GM19351 (cell line): ENCODE data around the gene CCNE1.

Source experiments
- ATAC-seq: cut with Tn5 transposase; IDR thresholded peaks from one replicate; pipeline ENCODE4 v1.9.1; 2021; ENCODE audit warnings: mild to moderate bottlenecking, moderate library complexity; ENCODE audit not compliant: unreplicated experiment

CCNE1 gene

DNA sequence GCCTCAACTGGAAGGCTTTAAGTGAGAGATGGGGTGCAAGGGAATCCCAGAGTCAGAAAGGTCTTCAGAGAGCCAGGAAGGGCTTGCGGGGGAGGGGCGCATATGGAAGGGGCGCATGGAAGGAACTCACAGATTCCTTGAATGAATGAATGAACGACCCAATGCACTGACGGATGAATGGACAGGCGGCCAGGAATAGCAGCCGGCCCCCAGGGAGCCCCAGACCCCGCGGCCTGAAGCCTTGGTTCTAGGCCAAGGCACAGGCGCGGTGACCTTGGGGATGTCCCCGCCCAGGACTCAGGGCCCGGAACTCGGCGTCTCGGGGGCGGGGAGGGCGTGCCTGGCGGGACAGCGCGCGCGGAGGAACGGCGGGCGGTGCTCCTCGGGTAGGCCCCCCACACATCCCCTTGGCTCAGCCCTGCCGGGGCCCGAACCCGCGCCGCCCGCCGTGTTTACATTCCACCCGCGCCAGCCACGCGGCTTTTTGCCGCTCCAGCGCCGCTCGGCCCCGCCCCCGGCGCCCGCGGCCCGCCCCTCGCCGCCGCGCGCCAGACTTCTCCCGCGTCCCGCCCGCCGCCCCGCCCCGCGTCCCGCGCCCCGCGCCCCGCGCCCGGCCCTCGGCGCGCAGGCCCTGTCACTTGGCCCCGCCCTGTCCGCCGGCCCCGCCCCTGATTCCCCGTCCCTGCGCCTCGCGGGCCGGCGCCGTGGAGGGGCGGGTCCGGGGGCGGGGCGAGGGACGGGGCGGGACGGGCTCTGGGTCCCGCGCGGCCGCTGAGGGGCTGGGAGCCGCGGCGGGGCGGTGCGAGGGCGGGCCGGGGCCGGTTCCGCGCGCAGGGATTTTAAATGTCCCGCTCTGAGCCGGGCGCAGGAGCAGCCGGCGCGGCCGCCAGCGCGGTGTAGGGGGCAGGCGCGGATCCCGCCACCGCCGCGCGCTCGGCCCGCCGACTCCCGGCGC lies at the start of gene CCNE1:
Gene CCNE1 (plus strand): TSS at position 867 of the 955 bp plus-strand sequence. CDS start 565 bp downstream, outside the sequence.
- peak; percentile 71 for ATAC-seq

DNA sequence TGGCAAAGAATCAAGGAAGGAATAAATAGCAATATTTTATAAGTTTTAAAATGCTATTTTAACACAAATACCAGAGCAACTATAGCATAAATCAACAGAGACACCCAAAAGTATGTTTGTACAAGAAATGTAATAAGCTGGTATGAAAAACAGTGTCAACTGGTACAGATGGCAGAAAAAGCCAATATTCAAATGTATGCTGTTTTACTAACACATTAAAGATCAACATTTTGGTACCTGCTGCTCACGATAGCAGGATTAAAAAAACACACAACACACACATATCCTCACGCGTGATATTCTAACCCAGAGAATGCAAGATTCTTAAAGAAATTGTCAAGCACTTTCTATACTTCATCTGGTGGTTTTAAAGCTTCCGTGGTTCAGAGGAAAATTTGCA lies 48.6 kb upstream of the CCNE1 start:
- no peak for ATAC-seq

DNA sequence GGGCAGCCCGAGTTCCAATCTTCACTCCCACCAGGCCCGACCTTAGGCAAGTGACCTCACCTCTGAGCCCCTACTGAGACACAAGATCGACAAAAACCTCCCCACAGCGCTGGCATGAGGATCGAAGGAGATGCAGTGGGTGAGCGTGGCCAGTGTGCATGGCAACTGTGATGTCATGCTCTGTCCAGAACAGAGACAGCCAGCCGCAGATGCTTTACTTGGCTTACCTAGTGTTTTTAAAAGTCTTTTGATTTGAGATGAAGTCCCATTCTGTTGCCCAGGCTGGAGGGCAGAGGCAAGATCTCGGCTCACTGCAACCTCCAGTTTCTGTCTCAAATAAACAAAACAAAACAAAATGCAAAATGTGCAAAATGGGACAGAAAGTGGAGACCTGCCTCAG lies 47.4 kb upstream of the CCNE1 start:
- no peak for ATAC-seq

DNA sequence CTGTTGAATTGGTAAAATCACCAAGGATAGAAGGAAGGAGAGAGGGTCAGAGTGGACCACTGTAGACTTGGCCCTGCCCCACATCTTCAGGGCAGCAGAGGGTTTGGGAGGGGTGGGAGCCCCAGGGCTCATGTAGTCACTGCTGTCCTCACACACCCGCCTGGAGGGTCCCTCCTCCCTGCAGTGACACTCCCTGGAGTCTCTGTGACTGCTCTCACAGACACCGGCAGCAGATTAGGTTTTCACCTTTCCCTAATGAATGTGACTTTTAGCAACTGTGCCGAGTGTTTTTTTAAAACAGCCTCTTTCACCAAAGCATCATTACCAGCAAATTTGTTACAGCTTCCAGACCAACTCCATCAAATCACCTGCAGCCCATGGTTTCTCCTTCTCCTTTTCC lies 45.7 kb upstream of the CCNE1 start:
- ATAC-seq, result no peak

DNA sequence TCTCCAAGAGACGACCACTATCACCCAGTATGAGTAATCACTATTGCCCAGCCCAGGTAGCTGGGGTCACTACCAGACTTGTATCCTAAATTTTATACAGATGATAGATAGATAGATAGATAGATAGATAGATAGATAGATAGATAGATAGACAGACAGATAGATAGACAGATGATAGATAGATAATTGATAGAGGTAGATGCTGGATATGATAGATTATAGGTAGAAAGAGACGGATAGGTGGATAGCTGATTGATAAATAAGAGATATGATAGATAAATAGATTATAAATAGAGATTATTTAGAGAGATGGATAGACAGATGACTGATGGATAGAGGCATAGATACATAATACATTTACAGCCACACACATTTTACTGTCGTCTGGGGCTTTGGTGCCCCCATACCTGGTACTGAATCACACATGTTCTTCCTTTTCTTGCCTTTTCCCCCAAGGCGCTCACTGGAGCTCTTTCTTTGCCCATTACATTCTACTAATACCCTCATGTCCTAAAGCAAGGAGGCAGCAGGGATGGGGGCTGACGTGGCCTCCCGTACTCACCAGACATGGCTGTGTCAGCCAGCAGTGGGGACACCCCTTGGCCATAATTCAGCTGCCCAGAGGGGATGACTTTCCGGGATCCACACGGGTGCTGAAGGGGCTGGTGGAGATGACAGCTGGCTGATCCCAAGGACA lies 44.6 kb upstream of the CCNE1 start:
- no peak for ATAC-seq

DNA sequence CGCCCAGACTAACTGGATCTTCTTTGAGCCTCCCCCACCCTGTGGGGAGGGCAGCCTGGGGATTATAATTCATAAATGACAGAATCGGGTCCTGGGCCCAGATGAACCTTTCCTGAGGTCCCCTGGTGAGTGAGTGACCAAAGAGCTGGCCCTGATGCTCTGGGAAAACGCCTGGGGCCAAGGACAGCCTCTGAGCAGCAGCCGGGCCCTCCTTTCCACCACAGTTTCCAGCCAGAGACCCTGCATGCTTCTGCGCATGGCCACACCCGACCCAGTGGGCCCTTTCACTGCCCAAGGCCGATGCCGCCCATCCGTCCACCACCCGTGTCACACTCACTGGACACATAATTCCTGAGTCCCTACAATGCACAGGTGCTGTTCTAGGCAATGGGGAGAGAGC lies 43.6 kb upstream of the CCNE1 start:
- ATAC-seq, result no peak

DNA sequence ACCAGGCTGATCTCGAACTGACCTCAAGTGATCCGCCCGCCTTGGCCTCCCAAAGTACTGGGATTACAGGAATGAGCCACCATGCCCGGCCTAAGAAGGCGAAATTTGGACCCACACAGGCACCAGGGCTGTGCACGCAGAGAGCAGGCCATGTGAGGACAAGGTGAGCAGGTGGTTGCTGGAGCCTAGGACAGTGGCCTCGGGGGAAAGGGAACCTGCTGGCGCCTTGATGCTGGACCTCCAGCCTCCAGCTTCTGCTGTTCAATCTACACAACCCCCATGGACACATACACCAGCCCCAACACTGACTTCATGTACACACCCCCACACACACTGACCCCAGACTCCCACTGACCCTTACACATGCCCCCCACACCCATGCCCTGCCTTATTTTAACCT lies 41.8 kb upstream of the CCNE1 start:
- no peak for ATAC-seq

DNA sequence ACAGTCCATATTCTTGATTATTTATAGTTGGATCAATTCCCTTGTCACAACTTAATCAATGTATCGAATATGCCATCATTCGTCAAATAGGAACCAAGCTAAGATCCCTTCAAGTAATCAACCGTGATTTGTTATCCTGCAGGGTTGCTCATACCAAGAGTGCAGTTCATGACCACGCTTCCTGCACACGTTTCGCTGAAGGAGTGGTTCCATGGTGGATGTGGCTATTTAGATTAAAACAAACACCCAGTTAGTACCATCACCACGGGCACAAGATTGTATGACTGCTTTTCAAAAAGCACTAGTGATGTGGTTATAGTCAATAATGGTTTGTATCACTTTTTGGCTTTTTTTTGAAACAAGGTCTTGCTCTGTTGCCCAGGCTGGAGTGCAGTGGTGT lies 41.1 kb upstream of the CCNE1 start:
- no peak for ATAC-seq

DNA sequence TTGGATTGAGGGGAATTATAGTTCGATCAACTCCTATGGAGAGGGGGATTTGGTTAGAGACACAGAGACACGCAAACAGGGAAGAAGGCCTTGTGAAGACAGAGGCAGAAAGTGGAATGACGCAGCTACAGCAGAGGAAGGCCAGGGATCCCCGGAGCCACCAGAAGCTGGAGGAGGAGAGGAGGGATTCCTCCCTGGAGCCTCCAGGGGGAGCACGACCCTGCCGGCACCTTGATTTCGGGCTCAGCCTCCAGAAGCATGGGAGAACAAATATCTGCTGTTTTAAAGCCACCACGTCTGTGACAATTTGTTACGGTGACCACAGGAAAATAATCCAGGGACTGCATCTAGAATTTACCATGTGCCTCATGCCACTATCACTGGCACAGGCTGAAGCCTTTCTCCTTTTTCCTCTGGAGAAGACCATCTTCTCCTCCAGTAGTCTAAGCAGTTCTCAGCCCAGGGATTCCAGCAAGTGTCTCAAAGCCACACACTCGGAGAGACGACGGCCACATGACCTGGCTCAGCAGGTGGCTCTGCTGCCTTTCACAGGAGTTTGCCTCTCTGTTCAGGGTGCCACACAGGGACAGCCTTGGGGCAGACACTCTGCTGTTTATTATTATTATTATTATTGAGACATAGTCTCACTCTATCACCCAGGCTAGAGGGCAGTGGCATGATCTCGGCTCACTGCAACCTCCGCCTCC lies 39.9 kb upstream of the CCNE1 start:
- ATAC-seq, result no peak

DNA sequence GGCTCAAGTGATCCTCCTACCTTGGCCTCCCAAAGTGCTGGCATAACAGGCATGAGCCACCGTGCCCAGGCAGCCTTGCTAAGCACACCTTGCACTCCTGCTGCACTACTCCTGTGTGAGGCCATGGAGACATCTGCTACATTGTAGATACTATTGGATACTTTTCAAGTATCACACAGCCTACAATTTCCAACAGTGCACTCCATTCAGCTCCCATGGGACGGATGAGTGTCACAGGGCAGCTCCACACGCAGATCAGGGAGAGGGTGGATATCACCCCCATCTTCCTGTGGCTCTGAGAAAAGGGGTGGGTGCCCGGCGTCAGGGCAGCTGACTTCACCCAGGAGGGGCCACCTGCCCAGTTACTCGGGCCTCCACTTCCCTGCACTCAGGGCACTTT lies 39.1 kb upstream of the CCNE1 start:
- no peak for ATAC-seq

DNA sequence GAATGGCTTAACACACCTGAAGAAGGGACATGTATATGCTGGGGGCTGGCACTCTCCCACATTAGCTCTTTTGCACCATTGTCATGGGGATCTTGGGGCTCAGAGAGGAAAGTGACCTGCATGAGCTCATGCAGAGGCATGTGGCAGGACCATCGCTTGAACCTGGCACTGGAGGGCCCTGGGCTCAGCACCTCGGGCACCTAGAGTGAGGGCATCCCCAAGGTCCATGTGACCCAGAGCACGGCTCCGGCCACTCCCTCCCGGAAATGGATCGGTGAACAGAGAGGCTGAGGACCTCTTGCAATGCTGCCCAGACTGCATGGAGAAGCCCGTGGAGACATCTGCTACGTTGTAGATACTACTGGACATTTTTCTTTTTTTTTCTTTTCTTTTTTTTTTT lies 38.6 kb upstream of the CCNE1 start:
- no peak for ATAC-seq

DNA sequence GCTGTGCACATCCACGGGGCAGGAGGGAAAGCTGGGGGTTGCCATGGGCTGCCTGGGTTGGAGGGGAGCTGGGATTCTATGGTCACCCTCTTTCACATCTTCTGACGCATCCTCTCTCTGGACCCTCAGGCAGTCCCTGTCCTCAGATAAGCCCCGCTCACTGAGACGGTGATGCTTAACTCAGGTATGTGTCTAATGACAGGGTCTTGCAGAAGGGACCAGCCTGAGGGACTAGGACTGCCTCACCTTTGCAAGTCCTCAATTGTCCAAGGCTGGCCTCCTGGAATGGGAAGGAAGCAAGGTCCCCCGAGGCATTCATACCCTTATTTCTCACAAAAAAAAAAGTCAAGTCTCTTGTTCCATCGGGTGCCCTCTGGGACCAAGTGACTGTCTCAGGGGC lies 37.7 kb upstream of the CCNE1 start:
- ATAC-seq, result no peak

DNA sequence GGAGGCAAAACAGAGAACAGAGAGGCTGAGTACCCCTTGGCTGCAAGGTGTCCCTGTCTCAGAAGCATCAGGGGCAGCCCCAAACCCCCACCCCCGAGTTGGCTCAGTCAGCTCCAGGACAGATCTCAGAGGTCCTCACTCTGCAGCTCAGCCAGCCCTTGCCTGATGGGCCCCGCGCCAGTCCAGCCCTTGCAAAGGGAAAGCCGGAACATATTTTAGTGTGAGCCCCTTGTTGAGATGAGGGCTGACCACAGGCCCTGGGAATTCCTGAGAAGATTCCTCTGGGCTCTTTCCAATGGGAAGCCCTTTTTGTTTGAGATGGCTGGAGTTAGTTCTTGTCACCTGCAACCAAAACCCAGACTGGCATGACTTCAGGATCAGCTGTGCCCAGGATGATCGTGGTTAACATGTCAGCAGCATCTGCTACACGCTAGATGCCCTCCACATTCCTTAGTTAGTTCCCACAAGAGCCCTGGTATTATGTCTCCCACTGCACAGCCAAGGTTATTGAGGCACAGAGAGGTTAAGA lies 33.9 kb upstream of the CCNE1 start:
- no peak for ATAC-seq

DNA sequence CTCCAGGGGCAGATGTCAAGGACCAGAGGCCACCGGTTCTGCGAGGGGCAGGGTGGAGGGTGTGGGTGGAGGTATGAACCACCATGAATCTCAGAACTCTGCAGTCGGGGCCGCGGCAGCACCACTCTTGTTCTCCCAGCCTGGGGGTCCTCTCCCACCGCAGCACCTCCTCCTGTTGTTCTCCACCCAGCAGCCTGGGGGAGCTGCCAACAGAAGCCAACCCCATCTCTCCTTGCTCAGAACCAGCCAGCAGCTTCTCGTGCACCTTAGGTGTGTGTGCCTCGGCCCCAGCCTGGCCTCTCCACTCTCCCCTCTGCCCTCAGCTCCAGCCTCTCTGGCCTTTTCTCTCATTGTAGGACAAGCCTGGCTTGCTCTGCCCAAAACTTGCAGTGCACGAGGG lies 31.9 kb upstream of the CCNE1 start:
- no peak for ATAC-seq

DNA sequence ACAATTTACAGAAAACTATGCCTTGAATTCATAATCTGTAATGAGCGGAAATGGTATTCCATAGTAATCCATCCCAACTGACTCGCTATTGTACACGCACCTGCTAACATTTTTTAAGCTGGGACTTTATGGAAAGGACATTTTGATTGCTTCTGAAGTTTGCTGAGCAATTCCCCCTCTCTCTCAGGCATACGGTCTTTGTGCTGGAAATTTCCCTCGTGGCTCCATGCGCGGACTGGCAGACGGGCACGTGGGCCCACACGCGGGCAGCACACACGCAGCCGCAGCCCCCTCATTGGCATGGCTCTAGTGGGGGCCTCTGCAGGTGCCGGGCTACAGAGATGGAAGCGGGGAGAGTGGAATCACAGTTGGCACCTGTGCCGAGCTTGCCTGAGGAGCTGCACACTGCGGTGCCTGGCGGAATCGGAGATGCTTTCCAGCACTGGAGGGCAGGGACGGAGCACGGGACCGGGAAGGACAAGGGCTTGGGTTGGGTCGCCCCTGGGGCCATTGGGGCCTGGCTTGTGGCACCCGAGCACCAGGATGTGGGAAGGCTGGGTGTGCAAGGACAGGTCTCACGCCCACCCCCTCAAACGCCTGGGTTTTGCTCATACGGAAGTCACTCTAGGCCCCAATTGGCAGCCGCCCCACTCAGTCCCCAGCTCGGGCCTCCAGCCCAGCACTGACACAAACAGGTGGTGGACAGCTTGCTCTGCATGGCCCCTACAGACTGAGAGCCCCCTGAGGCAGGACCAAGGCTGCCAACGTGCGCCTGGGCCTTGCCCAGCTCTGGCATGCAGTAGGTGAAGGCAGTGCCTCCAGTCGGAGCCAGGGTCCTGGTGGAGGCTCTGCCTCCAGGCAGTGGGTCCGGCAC lies 30.2 kb upstream of the CCNE1 start:
- ATAC-seq, result no peak

DNA sequence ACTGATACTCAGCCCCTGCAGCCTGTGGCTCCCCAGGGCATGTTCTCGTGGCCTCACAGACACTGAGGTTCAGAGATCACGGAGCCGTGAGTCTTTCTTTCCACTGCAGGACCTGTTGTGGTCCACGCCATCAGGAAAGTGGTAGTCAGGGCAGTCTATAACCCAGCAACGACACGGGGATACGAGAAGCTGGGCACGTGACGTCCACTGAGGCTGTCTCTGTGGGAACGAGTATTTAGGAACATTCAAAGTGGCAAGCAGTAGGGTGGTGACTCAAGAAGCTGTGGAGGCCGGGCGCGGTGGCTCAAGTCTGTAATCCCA lies 29.6 kb upstream of the CCNE1 start:
- ATAC-seq, result no peak

DNA sequence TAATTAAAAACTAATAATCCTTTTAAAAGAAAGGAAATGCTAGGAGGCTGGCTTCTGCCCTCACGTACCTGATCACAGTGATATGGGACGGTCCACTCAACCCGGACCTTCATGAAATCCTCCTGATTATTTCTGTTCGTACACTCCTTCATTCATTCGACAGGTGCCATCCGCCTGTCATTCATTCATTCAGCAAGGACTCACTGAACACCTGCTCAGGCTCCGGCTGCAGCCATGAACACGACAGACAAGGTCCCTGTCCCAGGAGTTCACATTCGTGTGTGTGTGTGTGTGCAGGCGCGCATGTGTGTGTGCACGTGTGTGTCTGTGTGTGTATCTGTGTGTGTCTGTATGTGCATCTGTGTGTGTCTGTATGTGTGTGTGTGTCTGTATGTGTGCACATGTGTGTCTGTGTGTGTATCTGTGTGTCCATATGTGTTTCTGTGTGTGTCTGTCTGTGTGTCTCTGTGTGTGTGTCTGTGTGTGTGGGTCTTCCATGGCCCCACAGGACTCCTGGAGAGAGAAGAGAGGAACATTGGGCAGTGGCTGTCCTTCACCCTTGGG lies 28.1 kb upstream of the CCNE1 start:
- ATAC-seq, result no peak

DNA sequence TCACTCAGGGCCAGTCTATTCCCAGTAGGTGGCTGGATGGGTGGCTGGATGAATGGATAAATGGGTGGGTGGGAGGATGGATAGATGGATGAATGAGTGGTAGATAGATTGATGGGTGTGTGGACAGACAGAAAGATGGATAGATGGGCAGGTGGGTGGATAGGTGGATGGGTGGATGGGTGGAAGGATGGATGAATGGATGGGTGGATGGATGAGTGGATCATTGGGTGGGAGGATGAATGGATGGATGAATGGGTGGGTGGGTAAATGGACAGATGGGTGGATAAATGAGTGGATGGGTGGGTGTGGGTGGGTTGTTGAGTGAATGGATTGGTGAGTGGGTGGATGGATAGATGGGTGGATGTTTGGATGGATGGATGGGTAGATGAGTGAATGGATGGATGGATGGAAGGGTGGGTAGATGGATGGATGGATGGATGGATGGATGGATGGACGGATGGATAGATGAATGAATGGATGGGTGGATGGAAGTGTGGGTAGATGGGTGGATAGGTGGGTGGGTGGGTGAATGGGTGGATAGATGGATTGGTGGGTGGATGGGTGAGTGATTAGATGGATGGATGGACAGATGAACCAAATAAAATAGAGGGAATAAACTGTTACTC lies 27.1 kb upstream of the CCNE1 start:
- no peak for ATAC-seq

DNA sequence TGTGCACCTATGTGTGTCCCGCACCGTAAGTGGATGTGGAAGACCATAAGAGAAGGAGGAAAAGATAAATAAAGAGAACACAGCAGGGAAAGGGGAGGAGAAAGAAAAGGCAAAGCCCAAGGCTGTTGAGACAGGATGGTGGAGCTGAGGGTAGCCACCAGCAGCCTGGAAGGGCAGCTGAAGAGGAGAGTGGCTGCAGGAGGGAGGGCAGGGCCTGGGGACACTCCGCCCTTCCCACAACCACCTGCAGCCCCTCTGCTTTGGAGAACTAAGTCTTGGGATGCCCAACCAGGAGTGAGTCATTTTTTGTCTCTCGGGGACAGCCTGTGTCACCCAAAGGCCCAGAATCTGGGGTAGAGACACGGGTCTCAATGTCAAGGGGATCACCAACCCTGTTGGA lies 26.4 kb upstream of the CCNE1 start:
- ATAC-seq, result no peak
